KBM-7 (cell line): ENCODE measurements around the gene STATH.
"Not testable (repeated sequence)": the region's sequence is repeated elsewhere in the genome, so short reads cannot be mapped to it uniquely, and the experiment has no call there.

ENCODE experiments used
- DNase-seq: peaks from one replicate; pipeline ENCODE4 v3.0.0-alpha.2; 2015
- in situ Hi-C: fragments of 300-500 bp; cut with MboI; formaldehyde crosslinking; loops from 2 replicates; pipeline ENCODE4 v1.14.3; 2020; ENCODE audit warnings: low sequenced_read_pairs, low pct_unique_long_range_greater_than_20kb, mixed read lengths

The STATH gene

GRCh38 chr4:69995526-69996016, at the start of gene STATH:
Gene STATH, plus strand, starts transcription at chr4:69995966. Its CDS starts 2,472 bp downstream, at chr4:69998438.
- in situ Hi-C loops: no loop called here
- no peak for DNase-seq

GRCh38 chr4:69951602-69952001, 44.2 kb upstream of the STATH start:
- DNase-seq: no peak
- in situ Hi-C loops: no loop called here

GRCh38 chr4:69957209-69957608, 38.6 kb upstream of the STATH start:
- in situ Hi-C loops: no loop called here
- no peak for DNase-seq

- in situ Hi-C loops: no loop called here
- DNase-seq: no peak
Observed at GRCh38 chr4:69965628-69966027, 30.1 kb upstream of the STATH start, which contains the start of gene CSN2. Gene CSN2, minus strand, starts transcription at chr4:69965728. Its CDS starts 4,733 bp downstream, at chr4:69960995.

- DNase-seq: peak; percentile 2
- in situ Hi-C loops: no loop called here
Observed at GRCh38 chr4:69970071-69970470, 25.7 kb upstream of the STATH start.

- in situ Hi-C loops: no loop called here
- no peak for DNase-seq
Observed at GRCh38 chr4:69974631-69975030, 21.1 kb upstream of the STATH start.

GRCh38 chr4:69977582-69977981, 18.2 kb upstream of the STATH start:
- in situ Hi-C loops: no loop called here
- no peak for DNase-seq

- in situ Hi-C loops: no loop called here
- no peak for DNase-seq
Observed at GRCh38 chr4:69984030-69984443, 11.7 kb upstream of the STATH start.

- no peak for DNase-seq
- in situ Hi-C loops: no loop called here
Observed at GRCh38 chr4:69986663-69987062, 9.1 kb upstream of the STATH start.

- in situ Hi-C loops: no loop called here
- DNase-seq: no peak
Observed at GRCh38 chr4:69991016-69991415, 4.8 kb upstream of the STATH start.

GRCh38 chr4:69994782-69995181, 984 bp upstream of the STATH start:
- in situ Hi-C loops: no loop called here

GRCh38 chr4:69999420-69999819, 3.7 kb downstream of the STATH start:
- in situ Hi-C loops: no loop called here

More at GRCh38 chr4:69994782-69995181, 984 bp upstream of the STATH start:
- DNase-seq: no peak

GRCh38 chr4:70000711-70001110, 4.9 kb downstream of the STATH start:
- in situ Hi-C loops: no loop called here
- DNase-seq: no peak

More at GRCh38 chr4:69999420-69999819, 3.7 kb downstream of the STATH start:
- no peak for DNase-seq

- no peak for DNase-seq
- in situ Hi-C loops: no loop called here
Observed at GRCh38 chr4:70002507-70002906, 6.7 kb downstream of the STATH start.

GRCh38 chr4:70008771-70009170, 13.0 kb downstream of the STATH start:
- DNase-seq: no peak
- in situ Hi-C loops: no loop called here

- in situ Hi-C loops, DNase-seq: not testable (repeated sequence)
Observed at GRCh38 chr4:70019006-70019405, 23.2 kb downstream of the STATH start.

GRCh38 chr4:70023218-70023617, 27.5 kb downstream of the STATH start:
- in situ Hi-C loops: no loop called here
- DNase-seq: no peak

- DNase-seq: no peak
- in situ Hi-C loops: no loop called here
Observed at GRCh38 chr4:70027011-70027410, 31.2 kb downstream of the STATH start.

GRCh38 chr4:70028159-70028558, 32.4 kb downstream of the STATH start, which contains the start of gene HTN3:
Gene HTN3, plus strand, starts transcription at chr4:70028459. Its CDS starts 2,282 bp downstream, at chr4:70030741.
- DNase-seq, in situ Hi-C loops: not testable (repeated sequence)

- DNase-seq, in situ Hi-C loops: not testable (repeated sequence)
Observed at GRCh38 chr4:70037559-70037958, 41.8 kb downstream of the STATH start.

GRCh38 chr4:70039928-70040327, 44.2 kb downstream of the STATH start:
- in situ Hi-C loops, DNase-seq: not testable (repeated sequence)
